Fibroblast of mammary gland (primary cell): ENCODE results near the gene HIPK2.

Experiments used
- DNase-seq: peaks from one replicate; pipeline ENCODE4 v3.0.0-alpha.2; 2010; ENCODE audit warnings: low read depth
- H3K4me3 ChIP-seq: 2 replicates; pipeline ENCODE4 v1.5.1; 2011; ENCODE audit warnings: low read depth, mild to moderate bottlenecking, low read length, moderate library complexity; ENCODE audit not compliant: control insufficient read depth
- TF ChIP-seq, protein P1 (sequence below): conservative IDR thresholded peaks from 2 replicates; pipeline ENCODE4 v1.5.1; 2011; ENCODE audit warnings: low read depth, low read length, inconsistent platforms; ENCODE audit not compliant: control insufficient read depth, insufficient read depth

The HIPK2 gene

DNA sequence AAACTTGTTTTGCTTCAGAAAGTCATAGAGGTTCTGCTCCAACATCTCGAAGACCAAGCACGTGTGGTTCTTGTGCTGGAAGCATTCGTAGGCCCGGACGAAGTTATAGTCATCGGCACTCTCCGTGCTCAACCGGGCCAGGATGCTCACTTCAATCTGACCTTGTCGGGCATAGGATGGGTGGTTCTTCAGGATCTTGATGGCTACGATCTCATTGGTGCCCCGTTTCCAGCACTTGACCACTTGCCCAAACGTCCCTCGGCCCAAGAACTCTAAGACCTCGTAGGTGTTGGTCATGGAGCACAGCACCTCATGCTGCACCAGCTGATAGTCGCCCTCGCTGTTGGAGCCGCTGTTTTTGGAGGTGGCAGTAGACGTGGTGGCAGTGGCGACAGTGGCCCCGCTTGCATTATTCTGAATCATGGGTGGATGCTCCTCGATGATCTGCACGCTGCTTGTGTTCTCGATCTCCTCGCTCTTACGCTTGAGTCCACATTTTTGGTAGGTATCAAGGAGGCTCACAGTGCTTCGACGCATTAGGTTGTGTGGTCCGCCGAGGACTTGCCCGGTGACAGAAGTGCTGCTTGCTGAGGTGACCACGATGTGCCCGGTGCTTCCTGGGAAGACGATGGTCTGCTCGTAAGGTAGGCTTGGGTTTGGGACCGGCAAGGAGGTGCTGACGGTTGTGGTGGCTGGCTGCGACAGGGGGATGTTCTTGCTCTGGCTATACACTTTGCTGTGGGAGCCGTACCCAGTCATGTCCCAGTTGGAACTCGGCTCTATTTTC lies 61.4 kb downstream of the HIPK2 start:
- TF ChIP-seq, protein P1, sequence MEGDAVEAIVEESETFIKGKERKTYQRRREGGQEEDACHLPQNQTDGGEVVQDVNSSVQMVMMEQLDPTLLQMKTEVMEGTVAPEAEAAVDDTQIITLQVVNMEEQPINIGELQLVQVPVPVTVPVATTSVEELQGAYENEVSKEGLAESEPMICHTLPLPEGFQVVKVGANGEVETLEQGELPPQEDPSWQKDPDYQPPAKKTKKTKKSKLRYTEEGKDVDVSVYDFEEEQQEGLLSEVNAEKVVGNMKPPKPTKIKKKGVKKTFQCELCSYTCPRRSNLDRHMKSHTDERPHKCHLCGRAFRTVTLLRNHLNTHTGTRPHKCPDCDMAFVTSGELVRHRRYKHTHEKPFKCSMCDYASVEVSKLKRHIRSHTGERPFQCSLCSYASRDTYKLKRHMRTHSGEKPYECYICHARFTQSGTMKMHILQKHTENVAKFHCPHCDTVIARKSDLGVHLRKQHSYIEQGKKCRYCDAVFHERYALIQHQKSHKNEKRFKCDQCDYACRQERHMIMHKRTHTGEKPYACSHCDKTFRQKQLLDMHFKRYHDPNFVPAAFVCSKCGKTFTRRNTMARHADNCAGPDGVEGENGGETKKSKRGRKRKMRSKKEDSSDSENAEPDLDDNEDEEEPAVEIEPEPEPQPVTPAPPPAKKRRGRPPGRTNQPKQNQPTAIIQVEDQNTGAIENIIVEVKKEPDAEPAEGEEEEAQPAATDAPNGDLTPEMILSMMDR = no peak
- DNase-seq = no peak

DNA sequence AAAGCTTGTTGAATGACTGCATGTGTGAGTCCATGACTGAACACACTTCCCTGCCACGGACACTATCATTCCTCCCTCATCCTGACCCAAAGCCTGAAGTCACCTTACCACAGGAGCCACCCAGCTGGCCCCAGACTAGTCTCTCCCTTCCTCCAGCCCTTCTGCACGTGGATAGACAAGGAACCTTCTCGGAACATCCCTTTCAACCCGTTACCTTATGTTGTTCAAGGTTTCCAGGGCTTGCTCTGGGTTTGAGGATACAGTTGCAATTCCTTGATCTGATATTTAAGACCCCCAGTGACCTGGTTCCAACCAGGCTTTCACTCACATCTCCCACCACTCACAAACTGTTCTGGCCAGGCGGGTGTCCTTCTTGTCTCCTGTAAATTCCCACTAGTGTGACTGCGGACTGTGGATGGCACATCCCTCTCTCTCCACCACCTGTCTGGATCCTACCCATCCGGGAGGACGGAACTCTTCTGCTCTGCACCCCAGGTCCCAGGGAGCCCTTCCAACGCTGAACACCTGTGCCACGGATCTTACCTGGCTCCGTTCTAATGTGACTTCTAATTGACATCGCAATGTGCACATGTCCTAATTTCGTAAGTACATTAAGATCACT lies 62.5 kb downstream of the HIPK2 start:
- no peak overlapping the region for H3K4me3 ChIP-seq
- no peak for DNase-seq
- TF ChIP-seq, protein P1 = no peak

More for the DNA sequence above, 61.4 kb downstream of the HIPK2 start:
- no peak overlapping the region for H3K4me3 ChIP-seq

DNA sequence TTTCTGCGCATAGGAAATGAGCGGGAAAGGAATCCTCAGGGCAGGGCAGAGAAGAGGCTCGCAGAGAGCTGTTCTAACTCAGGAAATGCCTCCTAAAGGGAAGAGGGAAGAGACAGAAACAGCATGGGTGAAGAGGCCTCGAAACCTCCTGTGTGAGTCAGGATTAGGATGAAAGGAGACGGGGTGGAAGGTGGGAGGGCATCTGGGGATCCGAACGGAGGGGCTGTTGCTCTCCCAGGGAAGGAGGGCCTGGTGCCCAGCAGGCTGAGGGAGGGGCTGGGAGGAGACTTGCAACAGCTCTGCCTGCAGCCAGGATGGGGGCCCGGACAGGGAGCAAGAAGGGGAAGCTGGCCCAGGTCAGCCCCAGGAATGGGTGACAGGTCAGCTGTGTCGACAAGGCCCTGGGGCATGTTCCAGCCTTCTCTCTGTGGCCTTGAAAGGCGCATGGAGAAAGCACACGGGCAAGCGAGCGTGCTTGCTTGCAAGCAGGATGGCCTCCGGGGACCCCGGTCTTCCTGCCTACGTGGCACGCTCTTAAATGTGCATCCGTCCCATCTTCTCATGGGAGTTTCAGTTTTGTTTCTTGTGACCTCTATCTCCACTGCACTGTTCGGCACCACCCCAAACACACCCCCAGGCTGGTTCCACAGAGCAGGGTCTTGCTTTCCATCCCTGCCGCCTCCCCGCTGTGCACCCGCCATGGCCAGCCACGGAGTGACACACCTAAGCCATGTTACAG lies 63.5 kb downstream of the HIPK2 start:
- no peak for DNase-seq
- no peak overlapping the region for H3K4me3 ChIP-seq
- TF ChIP-seq, protein P1 = no peak

DNA sequence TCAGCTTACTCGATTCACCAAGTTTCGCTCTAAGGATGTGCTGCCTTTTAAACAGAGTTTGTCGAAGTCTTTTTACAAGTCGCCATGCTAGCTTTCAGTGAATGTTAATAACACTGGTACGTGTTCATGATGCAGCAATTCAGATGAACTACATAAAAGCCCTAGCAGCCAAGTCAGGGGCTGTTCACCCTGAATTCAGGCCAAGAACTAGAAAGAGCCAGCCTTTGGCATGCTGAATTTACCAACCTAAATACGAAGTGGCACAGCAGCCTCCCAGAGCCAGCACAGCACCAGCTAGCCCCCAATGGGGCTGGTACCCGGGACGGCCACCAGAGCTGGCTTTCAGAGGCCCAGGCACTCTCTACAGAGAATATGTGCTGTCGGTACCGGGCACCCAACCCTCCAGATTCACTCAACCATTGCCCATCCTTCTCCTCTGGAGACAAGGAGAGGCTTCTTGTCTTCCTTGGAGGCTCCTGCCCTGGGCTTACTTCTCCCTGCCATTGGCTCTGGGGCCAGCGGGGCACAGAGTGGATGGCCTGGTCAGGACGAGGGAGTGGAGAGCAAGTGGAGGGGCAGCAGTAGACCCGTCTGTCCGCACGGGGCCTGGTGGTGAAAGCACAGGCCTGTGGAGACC lies 64.2 kb downstream of the HIPK2 start:
- TF ChIP-seq, protein P1 = no peak
- DNase-seq = no peak
- no peak overlapping the region for H3K4me3 ChIP-seq

DNA sequence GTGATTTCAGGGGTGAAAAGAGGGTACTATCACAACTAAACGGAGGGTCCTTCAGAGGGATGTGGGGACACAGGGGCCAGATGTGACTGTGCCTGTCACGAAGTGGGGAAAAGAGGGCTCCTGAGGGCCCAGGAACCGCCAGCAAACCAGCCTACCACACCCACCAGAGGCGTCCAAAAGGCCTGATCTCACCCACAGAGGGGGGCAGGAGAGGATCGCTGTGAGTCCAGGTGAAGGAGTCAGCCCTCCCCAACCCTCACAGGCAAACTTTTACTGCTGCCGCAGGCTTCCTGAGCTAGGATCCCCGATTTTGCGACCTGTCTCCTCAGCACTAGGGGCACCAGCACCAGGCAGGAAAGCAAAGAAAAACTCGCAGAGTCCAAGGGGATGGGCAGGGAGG lies 64.7 kb downstream of the HIPK2 start:
- DNase-seq = no peak
- TF ChIP-seq, protein P1 = no peak
- H3K4me3 ChIP-seq = no peak overlapping the region

DNA sequence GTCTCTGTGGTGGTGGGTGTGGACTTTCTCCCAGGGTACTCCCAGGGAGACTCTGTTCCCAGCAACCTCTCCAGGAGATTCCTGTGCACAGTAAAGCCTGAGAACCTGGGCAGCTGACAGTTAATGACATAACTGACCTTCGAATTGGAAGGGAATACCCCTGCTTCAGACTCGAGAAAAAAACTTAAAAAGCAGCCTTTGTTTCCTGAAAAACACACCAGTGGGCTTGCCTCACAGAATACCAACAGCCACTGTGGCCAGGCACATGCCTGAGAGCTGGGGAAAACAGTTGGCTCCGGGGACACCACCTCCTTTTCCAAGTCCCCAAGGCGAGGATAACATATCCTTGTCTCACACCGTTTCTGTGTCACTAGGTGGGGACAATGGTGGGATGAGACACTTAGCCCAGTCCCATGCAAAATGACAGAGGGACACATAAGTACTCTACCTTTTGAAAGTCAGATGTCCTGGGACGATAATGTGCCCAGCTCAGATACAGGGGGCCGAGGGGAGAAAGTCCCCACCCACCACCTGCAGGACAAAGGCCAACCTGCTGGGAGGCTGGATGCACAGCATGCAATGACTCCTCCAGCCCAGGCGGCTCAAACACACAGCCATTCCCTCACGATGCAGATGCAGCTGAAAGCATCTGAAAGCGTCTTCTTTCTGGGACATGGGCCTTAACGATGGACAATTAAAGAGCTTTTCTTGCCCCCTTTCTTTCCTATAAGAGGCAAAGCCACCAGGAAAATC lies 65.6 kb downstream of the HIPK2 start:
- TF ChIP-seq, protein P1 = no peak
- no peak overlapping the region for H3K4me3 ChIP-seq
- DNase-seq = no peak
